HepG2 (cell line): ENCODE results near the gene ILRUN. TPM values are rescaled to one million over a fixed set of nuclear protein-coding genes. Genes with fewer than 3 reads are reported as not detected.

Experiments
- AHDC1 ChIP-seq: sonication (generic); formaldehyde crosslinking; IDR thresholded peaks from 2 replicates; pipeline ENCODE4 v1.5.1; 2020; ENCODE audit warnings: mild to moderate bottlenecking, missing genetic modification reagents, borderline replicate concordance
- CENPT ChIP-seq: sonication (generic); formaldehyde crosslinking; IDR thresholded peaks from 2 replicates; pipeline ENCODE4 v1.8.0; 2022; ENCODE audit warnings: low read depth, mild to moderate bottlenecking, moderate library complexity, missing genetic modification reagents
- FOSL2 ChIP-seq: sonication (generic); formaldehyde crosslinking; IDR thresholded peaks from 2 replicates; pipeline ENCODE4 v1.4.0; 2020; ENCODE audit warnings: missing genetic modification reagents
- FOXJ3 ChIP-seq: sonication (generic); formaldehyde crosslinking; IDR thresholded peaks from 2 replicates; pipeline ENCODE4 v1.4.0; 2020; ENCODE audit warnings: missing genetic modification reagents, mild to moderate bottlenecking, borderline replicate concordance
- GATAD2A ChIP-seq: IDR thresholded peaks from 2 replicates; pipeline ENCODE4 v1.6.1; 2016
- HNF4A ChIP-seq: sonication (generic); formaldehyde crosslinking; IDR thresholded peaks from 2 replicates; pipeline ENCODE4 v1.4.0; 2020; ENCODE audit warnings: missing genetic modification reagents
- JUND ChIP-seq: sonication (generic); formaldehyde crosslinking; IDR thresholded peaks from 2 replicates; pipeline ENCODE4 v1.8.0; 2022; ENCODE audit warnings: mild to moderate bottlenecking, missing genetic modification reagents
- KLF6 ChIP-seq: IDR thresholded peaks from 2 replicates; pipeline ENCODE4 v1.8.0; 2016; ENCODE audit warnings: missing biosample characterization, missing genetic modification reagents
- MAFF ChIP-seq: IDR thresholded peaks from 2 replicates; pipeline ENCODE4 v1.6.1; 2011; ENCODE audit warnings: low read depth, low read length, improper control_type of control experiment
- MAFK ChIP-seq, 2 experiments: IDR thresholded peaks in 1 of 2; conservative IDR thresholded peaks in 1 of 2; 2 replicates each; pipeline ENCODE4 v1.6.1; 2011; ENCODE audit warnings: improper control_type of control experiment in 2 of 2, low read length in 2 of 2
- MED1 ChIP-seq: sonication (generic); formaldehyde crosslinking; IDR thresholded peaks from 2 replicates; pipeline ENCODE4 v1.4.0; 2020; ENCODE audit warnings: missing genetic modification reagents
- NFE2L1 ChIP-seq: sonication (generic); formaldehyde crosslinking; IDR thresholded peaks from 2 replicates; pipeline ENCODE4 v1.4.0; 2020; ENCODE audit warnings: missing genetic modification reagents, mild to moderate bottlenecking, borderline replicate concordance
- NFE2L2 ChIP-seq: fragments of 150-350 bp; IDR thresholded peaks from 2 replicates; pipeline ENCODE4 v1.6.1; 2014; ENCODE audit warnings: low read length
- NR2C2 ChIP-seq: sonication (generic); formaldehyde crosslinking; IDR thresholded peaks from 2 replicates; pipeline ENCODE4 v1.4.0; 2020; ENCODE audit warnings: missing genetic modification reagents, mild to moderate bottlenecking, moderate library complexity, borderline replicate concordance
- NR2F1 ChIP-seq, 2 experiments: fragments of 450-650 bp in 1 of 2; formaldehyde crosslinking in 1 of 2; IDR thresholded peaks; 2 replicates each; pipeline versions ENCODE4 v1.5.0 to v1.6.1; 2016 to 2020; ENCODE audit warnings: mild to moderate bottlenecking in 1 of 2, missing compliant biosample characterization in 1 of 2, missing genetic modification reagents in 1 of 2, moderate library complexity in 1 of 2
- POGZ ChIP-seq: sonication (generic); formaldehyde crosslinking; IDR thresholded peaks from 2 replicates; pipeline ENCODE4 v1.4.0; 2020; ENCODE audit warnings: mild to moderate bottlenecking, missing genetic modification reagents
- SAP130 ChIP-seq: IDR thresholded peaks from 2 replicates; pipeline ENCODE4 v1.6.1; 2016; ENCODE audit warnings: low read depth
- THAP11 ChIP-seq: IDR thresholded peaks from 2 replicates; pipeline ENCODE4 v1.6.1; 2016; ENCODE audit warnings: missing biosample characterization, missing genetic modification reagents
- ZMYM3 ChIP-seq: sonication (generic); formaldehyde crosslinking; IDR thresholded peaks from 2 replicates; pipeline ENCODE4 v1.5.1; 2020; ENCODE audit warnings: mild to moderate bottlenecking, missing genetic modification reagents
- ZNF580 ChIP-seq: IDR thresholded peaks from 2 replicates; pipeline ENCODE4 v1.6.1; 2016; ENCODE audit warnings: low read depth, borderline replicate concordance
- ZNF639 ChIP-seq: conservative IDR thresholded peaks from 2 replicates; pipeline ENCODE4 v1.6.1; 2018; ENCODE audit warnings: missing genetic modification reagents
- ZNF644 ChIP-seq: IDR thresholded peaks from 2 replicates; pipeline ENCODE4 v1.6.1; 2016; ENCODE audit warnings: low read depth
- ZNF768 ChIP-seq: sonication (generic); formaldehyde crosslinking; IDR thresholded peaks from 2 replicates; pipeline ENCODE4 v1.4.0; 2020; ENCODE audit warnings: missing genetic modification reagents
- ZSCAN20 ChIP-seq: sonication (generic); formaldehyde crosslinking; IDR thresholded peaks from 2 replicates; pipeline ENCODE4 v1.4.0; 2020; ENCODE audit warnings: missing genetic modification reagents, mild to moderate bottlenecking, borderline replicate concordance
- polyA plus RNA-seq, 8 experiments: library from polyadenylated mRNA; depleted of rRNA in 3 of 8; stranded (reverse) in 7 of 8; unstranded in 1 of 8; fragments of >200 nt; fragmentation: Illumina TruSeq in 4 of 8; extraction: Trizol in 4 of 8; gene quantifications; 2 replicates each; pipeline versions ENCODE4 v1.2.1 to v1.2.3, GENCODE V29; 2011 to 2016; ENCODE audit warnings: low read depth in 4 of 8, missing spikeins in 1 of 8, mixed read lengths in 1 of 8; ENCODE audit not compliant: insufficient read depth in 1 of 8
- total RNA-seq, 5 experiments: library from RNA; depleted of rRNA; stranded (reverse); fragments of >200 nt; fragmentation: Illumina TruSeq; extraction: Trizol; gene quantifications; 2 replicates each; pipeline ENCODE4 v1.2.3, GENCODE V29; 2016; ENCODE audit warnings: low read depth in 1 of 5

The ILRUN gene
- total and polyA plus RNA-seq, 2 of the 13 experiments (the other 11 are each of a cell fraction or from before 2014, with no cell fraction given): 45.5 to 66.6 TPM

- TF ChIP-seq POGZ (peak; percentile 37; the same call in 1 of the 2 replicates), THAP11 (CRISPR knock-in tag) (peak; percentile 9; the same call in 1 of the 2 replicates), CENPT (CRISPR knock-in tag) (no peak), GATAD2A (0 out of 2 replicates have a peak, but pooled peaks have one; percentile 31), FOXJ3 (CRISPR knock-in tag) (peak; percentile 50; the same call in 1 of the 2 replicates), NFE2L1 (CRISPR knock-in tag) (0 out of 2 replicates have a peak, but pooled peaks have one; percentile 61), SAP130 (CRISPR knock-in tag) (peak; percentile 42; the same call in 1 of the 2 replicates), NR2C2 (0 out of 2 replicates have a peak, but pooled peaks have one; percentile 19), ZNF768 (no peak), ZNF580 (0 out of 2 replicates have a peak, but pooled peaks have one; percentile 24), FOSL2 (peak; percentile 42; the same call in 1 of the 2 replicates), HNF4A (peak; percentile 50), NR2F1 (CRISPR knock-in tag; IDR thresholded peaks at IDR 0.05) (peak in 1 of 2 experiments; percentile 12; a peak in 1 of 4 replicates), MAFK (conservative IDR thresholded peaks at IDR 0.05 in 1 of 2, IDR thresholded peaks at IDR 0.05 in 1 of 2; ENCODE audit: low read length in 2 of 2) (peak; percentile 94 to 96), ZNF644 (peak; percentile 31; the same call in 1 of the 2 replicates), ZMYM3 (CRISPR knock-in tag) (peak; percentile 24; the same call in 1 of the 2 replicates), JUND (CRISPR knock-in tag) (no peak), MAFF (peak; percentile 93), KLF6 (CRISPR knock-in tag) (no peak), NFE2L2 (peak; percentile 99), ZSCAN20 (CRISPR knock-in tag) (0 out of 2 replicates have a peak, but pooled peaks have one; percentile 43), MED1 (CRISPR knock-in tag) (peak; percentile 51; the same call in 1 of the 2 replicates), AHDC1 (CRISPR knock-in tag) (no peak), ZNF639 (CRISPR knock-in tag) (no peak)
These were observed 32.2 kb downstream of the ILRUN start (continued) for GRCh38 chr6:34664256-34664971.
